IPS-15b (cell line): Measurements from ENCODE around the gene NFIA.

ENCODE experiments used
- H3K27me3 ChIP-seq: one replicate; pipeline ENCODE4 v1.6.1; 2013; ENCODE audit warnings: low read length; ENCODE audit not compliant: control insufficient read depth, insufficient read depth
- H3K36me3 ChIP-seq: one replicate; pipeline ENCODE4 v1.6.1; 2013; ENCODE audit warnings: low read length; ENCODE audit not compliant: control insufficient read depth, insufficient read depth
- H3K4me1 ChIP-seq: one replicate; pipeline ENCODE4 v1.6.1; 2013; ENCODE audit warnings: mild to moderate bottlenecking, low read length; ENCODE audit not compliant: control insufficient read depth, insufficient read depth
- H3K4me3 ChIP-seq: one replicate; pipeline ENCODE4 v1.5.1; 2013; ENCODE audit warnings: low read depth, low read length
- H3K9ac ChIP-seq: one replicate; pipeline ENCODE4 v1.6.1; 2013; ENCODE audit warnings: low read depth, mild to moderate bottlenecking, low read length
- H3K9me3 ChIP-seq: one replicate; pipeline ENCODE4 v1.6.1; 2013; ENCODE audit warnings: mild to moderate bottlenecking, low read length; ENCODE audit not compliant: control insufficient read depth, insufficient read depth

NFIA gene

DNA sequence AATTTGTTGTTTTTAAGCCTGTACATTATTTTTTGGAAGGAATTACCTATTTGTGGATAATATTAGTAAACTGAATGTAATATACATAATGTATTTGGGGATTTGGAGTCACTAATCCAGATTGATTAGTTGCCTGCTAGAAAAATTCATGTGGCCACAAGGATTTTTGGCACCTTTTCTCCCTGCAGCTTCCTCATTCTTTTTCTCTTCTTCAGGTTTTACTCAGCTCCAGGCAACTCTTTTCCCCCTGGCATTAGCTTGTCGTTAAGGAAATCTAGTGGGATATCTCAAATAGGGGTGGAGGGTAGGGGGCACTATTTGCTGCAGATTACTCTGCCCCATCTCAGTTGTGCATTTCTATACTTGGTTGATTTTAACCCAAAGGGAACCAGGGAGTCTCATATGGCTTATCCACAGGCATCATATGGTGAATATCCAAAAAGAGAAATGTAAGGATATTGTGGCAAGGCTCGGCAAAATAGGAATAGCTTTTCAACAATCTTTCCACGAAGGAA lies 203.1 kb downstream of the NFIA start:
- Histone ChIP-seq H3K4me1 (peaks cover 23% of the 10 kb centered on the region), H3K27me3 (no peaks in the 10 kb centered on the region), H3K9me3 (no peaks in the 10 kb centered on the region)

DNA sequence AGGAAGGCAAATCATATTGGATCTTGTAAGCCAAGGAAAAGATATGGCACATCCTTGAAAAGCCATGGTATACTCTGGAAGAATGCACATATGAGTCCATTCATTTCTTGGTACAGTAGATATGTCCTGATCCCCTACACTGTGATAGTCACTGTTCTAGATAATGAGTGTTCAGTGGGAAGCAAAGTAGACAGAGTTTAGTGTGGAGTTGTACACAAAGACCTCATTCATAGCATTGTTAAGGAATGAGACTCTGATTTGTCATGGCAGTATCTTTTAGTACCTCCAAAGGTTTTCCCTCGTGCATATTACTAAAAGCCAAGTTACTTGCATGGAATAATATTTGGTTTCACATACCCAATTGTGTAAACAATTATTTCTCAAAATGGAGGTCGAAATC lies 204.7 kb downstream of the NFIA start:
- Histone ChIP-seq H3K9ac (no peak overlapping the region), H3K9me3 (no peaks in the 10 kb centered on the region), H3K4me1 (peaks cover 27% of the 10 kb centered on the region), H3K27me3 (no peaks in the 10 kb centered on the region), H3K36me3 (no peaks in the 10 kb centered on the region), H3K4me3 (no peak overlapping the region)

More for the DNA sequence above, 203.1 kb downstream of the NFIA start:
- no peak overlapping the region for H3K4me3 ChIP-seq
- H3K36me3 ChIP-seq: no peaks in the 10 kb centered on the region
- H3K9ac ChIP-seq: no peak overlapping the region

DNA sequence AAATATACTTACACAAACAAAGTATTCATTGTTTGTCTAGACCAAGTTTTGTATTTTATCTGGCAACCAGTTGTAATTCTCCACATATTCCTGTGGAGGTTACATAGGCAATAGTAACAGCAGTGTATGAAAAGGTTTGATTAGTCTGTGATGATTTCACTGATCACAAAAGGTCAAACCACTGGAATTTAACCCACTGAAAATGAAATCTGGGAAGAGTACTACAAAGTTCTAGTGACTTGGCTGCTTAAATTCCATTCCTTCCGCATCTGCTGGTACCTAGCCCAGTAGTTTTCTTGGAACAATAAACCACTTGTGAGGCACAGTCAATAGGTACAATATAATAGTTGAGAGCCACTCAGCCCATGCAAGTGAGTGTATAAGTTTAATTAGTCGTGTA lies 205.4 kb downstream of the NFIA start:
- H3K4me3 ChIP-seq: no peak overlapping the region
- peaks cover 22% of the 10 kb centered on the region for H3K4me1 ChIP-seq
- no peak overlapping the region for H3K9ac ChIP-seq
- H3K27me3 ChIP-seq: no peaks in the 10 kb centered on the region
- no peaks in the 10 kb centered on the region for H3K36me3 ChIP-seq
- no peaks in the 10 kb centered on the region for H3K9me3 ChIP-seq

DNA sequence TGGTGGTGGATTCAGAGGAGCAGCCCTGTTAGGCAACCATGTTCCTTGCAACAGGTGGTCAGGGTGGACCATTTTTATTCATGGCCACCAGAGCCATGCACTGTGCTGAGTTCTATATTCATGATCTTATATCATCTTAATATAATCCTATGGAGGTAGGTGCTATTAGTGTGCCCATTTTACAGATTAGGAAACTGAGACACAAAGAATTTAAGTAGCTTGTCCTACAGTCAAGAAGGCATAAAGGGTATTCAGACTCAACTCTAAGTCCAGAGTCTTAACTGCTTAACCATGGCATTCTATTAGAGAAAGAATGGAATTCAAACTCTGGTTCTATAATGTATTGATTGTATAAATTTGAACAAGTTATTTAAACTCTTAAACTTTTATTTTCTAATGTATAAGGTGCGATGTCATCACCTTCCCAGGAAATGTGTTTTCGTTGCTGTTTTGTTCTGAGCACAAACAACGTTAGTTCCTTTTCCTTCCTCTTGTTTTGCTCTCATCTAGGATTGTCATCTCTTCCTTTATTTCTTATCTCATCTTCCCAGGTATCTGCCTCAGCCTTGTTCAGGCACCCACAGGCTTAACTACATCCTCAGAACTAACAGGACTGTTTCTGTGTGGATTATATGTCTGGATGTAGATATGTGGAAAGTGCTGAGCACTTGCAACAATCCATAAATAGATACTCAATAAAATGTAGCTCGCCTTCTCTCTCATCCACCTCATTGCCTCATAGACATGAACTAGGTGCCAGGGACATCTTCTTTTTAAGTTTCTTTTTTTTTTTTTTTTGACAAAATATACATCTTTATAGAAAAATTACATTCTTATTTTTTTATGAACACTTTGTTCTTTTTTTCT lies 207.1 kb downstream of the NFIA start:
- no peak overlapping the region for H3K4me3 ChIP-seq
- H3K9ac ChIP-seq: no peak overlapping the region
- no peaks in the 10 kb centered on the region for H3K9me3 ChIP-seq
- no peaks in the 10 kb centered on the region for H3K36me3 ChIP-seq
- no peaks in the 10 kb centered on the region for H3K27me3 ChIP-seq
- peaks cover 17% of the 10 kb centered on the region for H3K4me1 ChIP-seq

DNA sequence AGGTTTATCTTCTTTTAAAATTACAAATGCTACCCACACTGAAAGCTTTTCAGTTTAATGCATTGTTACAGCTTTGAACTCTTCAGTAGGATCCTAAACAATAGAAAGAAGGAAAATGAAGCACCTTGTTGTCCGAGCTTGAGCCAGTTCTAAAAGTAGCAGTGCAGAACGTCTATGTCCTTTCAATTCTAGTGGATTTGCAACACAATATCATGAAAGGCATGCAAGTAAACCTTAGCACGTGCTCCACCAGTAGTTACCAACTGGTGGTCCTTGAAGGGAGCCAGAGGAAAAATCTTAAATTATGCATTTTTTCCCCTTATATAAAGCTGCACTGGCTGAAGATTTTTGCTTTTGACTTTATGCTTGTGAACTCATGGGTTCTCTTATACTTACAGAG lies 208.2 kb downstream of the NFIA start:
- H3K27me3 ChIP-seq: no peaks in the 10 kb centered on the region
- no peak overlapping the region for H3K4me3 ChIP-seq
- H3K9me3 ChIP-seq: no peaks in the 10 kb centered on the region
- no peak overlapping the region for H3K9ac ChIP-seq
- H3K36me3 ChIP-seq: no peaks in the 10 kb centered on the region
- peaks cover 22% of the 10 kb centered on the region for H3K4me1 ChIP-seq

DNA sequence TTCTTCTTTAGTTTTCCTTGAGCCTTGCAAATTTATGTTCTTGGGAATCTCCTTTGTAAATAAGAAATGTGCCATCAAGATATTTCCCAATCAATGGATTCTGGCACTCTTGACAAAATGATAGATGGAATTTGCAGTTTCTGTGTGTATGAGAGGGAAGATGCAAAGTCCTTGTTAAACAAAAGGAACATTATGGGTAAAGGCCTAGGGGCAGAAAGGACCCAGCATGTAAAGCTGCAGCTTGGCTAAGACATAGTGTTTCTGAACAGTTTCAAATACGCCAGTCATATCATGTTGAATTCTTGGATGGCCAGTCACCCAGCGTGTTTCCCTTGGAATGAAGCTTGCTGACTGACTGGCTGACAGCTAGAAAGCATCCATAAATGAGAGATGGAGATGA lies 210.8 kb downstream of the NFIA start:
- H3K36me3 ChIP-seq: no peaks in the 10 kb centered on the region
- no peaks in the 10 kb centered on the region for H3K27me3 ChIP-seq
- no peak overlapping the region for H3K4me3 ChIP-seq
- peaks cover 36% of the 10 kb centered on the region for H3K4me1 ChIP-seq
- no peaks in the 10 kb centered on the region for H3K9me3 ChIP-seq
- no peak overlapping the region for H3K9ac ChIP-seq

DNA sequence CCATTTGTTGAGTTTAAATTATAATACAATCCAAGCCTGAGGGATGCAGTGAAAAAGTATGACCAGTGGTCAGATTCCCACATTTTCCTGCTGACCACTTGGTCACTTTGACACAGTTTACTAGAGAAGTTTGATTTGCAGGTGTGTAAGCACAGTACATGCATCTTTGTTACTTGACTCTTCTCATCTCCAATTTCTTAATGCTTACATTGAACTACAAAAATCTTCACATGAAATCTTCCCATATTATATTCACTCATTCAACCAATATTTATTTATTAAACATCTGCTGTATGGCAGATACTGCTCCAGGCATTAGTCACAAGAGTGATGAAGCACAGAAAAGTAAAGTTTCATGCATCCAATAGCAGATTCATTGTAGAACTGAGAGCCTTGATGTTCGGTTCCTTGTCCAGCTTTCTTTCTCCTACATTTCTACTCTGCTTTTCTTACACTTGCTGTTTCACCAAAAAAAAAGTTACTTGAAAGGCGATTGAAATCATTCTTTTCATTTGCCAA lies 211.7 kb downstream of the NFIA start:
- Histone ChIP-seq H3K36me3 (no peaks in the 10 kb centered on the region), H3K4me3 (no peak overlapping the region), H3K9ac (no peak overlapping the region), H3K27me3 (no peaks in the 10 kb centered on the region), H3K9me3 (no peaks in the 10 kb centered on the region), H3K4me1 (peaks cover 36% of the 10 kb centered on the region)

DNA sequence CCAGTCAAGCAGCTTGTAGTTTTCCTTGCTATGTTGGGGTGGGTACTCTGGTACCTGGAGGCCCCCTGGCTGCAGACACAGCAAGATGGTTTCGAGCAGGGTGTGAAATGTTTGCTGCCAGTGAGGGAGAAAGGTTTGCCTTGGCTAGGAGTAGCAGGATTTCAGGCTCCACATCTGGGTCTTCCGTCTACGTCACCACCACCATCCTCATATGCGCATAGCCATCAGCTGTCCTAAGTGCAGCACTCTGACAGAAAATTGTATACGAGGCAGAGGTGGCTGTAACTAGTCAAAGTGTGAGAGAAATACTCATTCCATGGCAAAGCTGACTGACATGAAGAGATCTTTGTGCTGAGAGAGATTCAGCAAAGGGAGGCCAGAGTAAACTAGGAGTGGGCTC lies 212.6 kb downstream of the NFIA start:
- no peaks in the 10 kb centered on the region for H3K9me3 ChIP-seq
- H3K4me3 ChIP-seq: no peak overlapping the region
- H3K27me3 ChIP-seq: no peaks in the 10 kb centered on the region
- H3K36me3 ChIP-seq: no peaks in the 10 kb centered on the region
- no peak overlapping the region for H3K9ac ChIP-seq
- peaks cover 39% of the 10 kb centered on the region for H3K4me1 ChIP-seq

DNA sequence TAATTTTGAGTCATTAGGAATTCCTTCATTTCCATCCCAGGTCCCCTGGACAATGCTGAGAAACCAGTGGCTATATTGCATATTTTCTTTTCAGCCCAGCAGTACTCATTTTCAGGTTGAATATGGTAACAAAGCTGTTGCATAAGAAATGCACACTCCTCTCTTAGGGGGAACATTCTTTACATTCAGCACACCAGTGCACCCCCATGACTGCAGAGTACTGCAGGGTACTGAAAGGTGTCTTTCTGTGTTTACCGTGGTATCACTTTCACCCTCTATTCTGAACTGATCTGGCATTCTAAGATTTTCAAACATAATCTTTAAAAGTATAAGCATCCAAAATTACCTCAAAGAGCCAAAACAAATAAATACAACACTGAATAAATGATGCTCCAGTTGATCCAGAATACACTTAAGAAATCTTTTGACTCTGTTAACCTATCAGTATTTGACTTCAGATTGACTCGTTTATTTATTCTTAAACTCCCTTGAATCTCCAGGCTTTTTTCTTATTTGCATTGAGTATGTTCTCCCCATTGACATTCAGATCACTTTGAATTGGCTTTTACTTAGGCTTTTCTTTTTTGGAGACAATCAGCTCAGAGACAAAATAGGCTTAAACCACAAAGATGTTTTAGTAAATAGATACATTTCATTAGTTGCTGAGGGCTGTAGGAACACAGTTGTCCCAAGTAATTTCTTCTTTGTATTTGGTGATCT lies 213.6 kb downstream of the NFIA start:
- Histone ChIP-seq H3K36me3 (no peaks in the 10 kb centered on the region), H3K27me3 (no peaks in the 10 kb centered on the region), H3K9ac (no peak overlapping the region), H3K9me3 (no peaks in the 10 kb centered on the region), H3K4me3 (no peak overlapping the region), H3K4me1 (peaks cover 31% of the 10 kb centered on the region)

DNA sequence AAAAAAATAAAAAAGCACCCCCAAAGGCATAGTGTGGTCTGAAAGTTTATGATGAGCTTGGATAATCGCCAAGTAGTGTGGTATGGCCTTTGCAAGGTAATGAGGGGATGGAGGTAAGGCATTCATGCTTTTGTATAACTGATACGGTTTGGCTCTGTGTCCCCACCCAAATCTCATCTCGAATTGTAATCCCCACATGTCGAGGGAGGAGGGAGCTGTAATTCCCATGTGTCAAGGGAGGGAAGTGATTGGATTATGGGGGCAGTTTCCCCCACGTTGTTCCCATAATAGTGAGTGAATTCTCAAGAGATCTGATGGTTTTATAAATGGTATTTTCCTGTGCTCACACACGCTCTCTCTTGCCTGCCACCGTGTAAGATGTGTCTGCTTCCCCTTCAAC lies 215.5 kb downstream of the NFIA start:
- H3K4me1 ChIP-seq: peaks cover 40% of the 10 kb centered on the region

DNA sequence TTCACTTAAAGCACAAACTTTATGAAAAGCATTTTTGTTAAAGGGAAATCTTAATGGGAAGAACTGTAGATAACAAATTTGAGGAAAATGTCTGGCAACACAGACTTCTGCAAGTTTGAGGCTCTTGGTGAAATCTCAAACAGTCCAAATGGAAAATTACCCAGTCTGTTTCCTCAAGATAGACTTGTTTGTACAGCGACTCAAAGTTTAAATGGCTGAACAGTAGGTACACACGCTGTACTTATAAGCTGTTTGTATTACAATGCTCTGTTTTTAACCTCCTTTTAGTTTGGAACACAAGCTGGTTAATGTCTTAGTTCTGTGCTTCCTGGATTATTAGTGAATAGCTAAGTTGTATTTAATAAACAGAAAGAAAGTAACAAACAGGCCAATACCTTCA lies 217.1 kb downstream of the NFIA start:
- Histone ChIP-seq H3K36me3 (no peaks in the 10 kb centered on the region), H3K4me3 (no peak overlapping the region), H3K9ac (no peak overlapping the region), H3K9me3 (no peaks in the 10 kb centered on the region), H3K27me3 (no peaks in the 10 kb centered on the region), H3K4me1 (peaks cover 36% of the 10 kb centered on the region)

More for the DNA sequence above, 215.5 kb downstream of the NFIA start:
- Histone ChIP-seq H3K4me3 (no peak overlapping the region), H3K9ac (no peak overlapping the region), H3K9me3 (no peaks in the 10 kb centered on the region), H3K36me3 (no peaks in the 10 kb centered on the region), H3K27me3 (no peaks in the 10 kb centered on the region)
